NOMO-1 (cell line): ENCODE data around the gene CHST8.
A peak's percentile ranks its signal among the peaks of the same experiment; 100 is the strongest.
"Not testable (repeated sequence)": the region's sequence is repeated elsewhere in the genome, so short reads cannot be mapped to it uniquely, and the experiment has no call there.

ENCODE experiments used
- DNase-seq, 2 experiments: peaks; one replicate each; lab custom pipeline; 2025; ENCODE audit not compliant: unreplicated experiment in 2 of 2; lab: John Stamatoyannopoulos, UW

CHST8 gene

GRCh38 chr19:33808399-33808798 is 186.6 kb downstream of the CHST8 start:
- DNase-seq: no peak

- DNase-seq: no peak
Observed at GRCh38 chr19:33809960-33810359, 188.2 kb downstream of the CHST8 start.

- no peak for DNase-seq
Observed at GRCh38 chr19:33810821-33811220, 189.1 kb downstream of the CHST8 start.

- no peak for DNase-seq
Observed at GRCh38 chr19:33811246-33811645, 189.5 kb downstream of the CHST8 start.

GRCh38 chr19:33811736-33812387 is 190.1 kb downstream of the CHST8 start:
- no peak for DNase-seq

GRCh38 chr19:33812388-33813330 is 190.9 kb downstream of the CHST8 start:
- no peak for DNase-seq

- DNase-seq: no peak
Observed at GRCh38 chr19:33813391-33814101, 191.8 kb downstream of the CHST8 start.

GRCh38 chr19:33814181-33815165 is 192.7 kb downstream of the CHST8 start:
- DNase-seq: no peak

- DNase-seq: no peak
Observed at GRCh38 chr19:33815380-33816340, 193.9 kb downstream of the CHST8 start.

- DNase-seq: no peak
Observed at GRCh38 chr19:33818411-33818810, 196.7 kb downstream of the CHST8 start.

GRCh38 chr19:33819078-33819477 is 197.3 kb downstream of the CHST8 start:
- DNase-seq: not testable (repeated sequence)

GRCh38 chr19:33819506-33819879 is 197.7 kb downstream of the CHST8 start:
- peak; percentile 22 to 39 for DNase-seq

- peak; percentile 90 to 93 for DNase-seq
Observed at GRCh38 chr19:33819880-33820781, 198.4 kb downstream of the CHST8 start.

GRCh38 chr19:33821871-33822270 is 200.1 kb downstream of the CHST8 start:
- no peak for DNase-seq
